Liver (tissue), 9 donors: ENCODE measurements around the gene GSTA3. TPM values are rescaled to one million over a fixed set of nuclear protein-coding genes. Genes with fewer than 3 reads are reported as not detected.

Experiments
- DNase-seq: peaks from one replicate; pipeline ENCODE4 v3.0.0-alpha.2; 2017; ENCODE audit warnings: low spot score
- H3K27ac ChIP-seq, 2 donors: one replicate each; pipeline ENCODE4 v1.7.0; 2013; ENCODE audit warnings: inconsistent platforms in 2 of 2, low read length in 2 of 2, control low read depth in 1 of 2, low read depth in 1 of 2, mild to moderate bottlenecking in 1 of 2
- H3K27me3 ChIP-seq, 4 donors: one replicate each; pipeline versions ENCODE4 v1.6.1 to v1.7.0; 2013; ENCODE audit warnings: low read length in 3 of 4, inconsistent platforms in 1 of 4, mild to moderate bottlenecking in 1 of 4, moderate library complexity in 1 of 4; ENCODE audit not compliant: control insufficient read depth in 4 of 4, insufficient read depth in 4 of 4
- H3K36me3 ChIP-seq, 4 donors: one replicate each; pipeline versions ENCODE4 v1.6.1 to v1.7.0; 2013; ENCODE audit warnings: low read length in 3 of 4, mild to moderate bottlenecking in 3 of 4, low read depth in 1 of 4, moderate library complexity in 1 of 4; ENCODE audit not compliant: control insufficient read depth in 4 of 4, insufficient read depth in 3 of 4
- H3K4me1 ChIP-seq, 4 donors: one replicate each; pipeline versions ENCODE4 v1.6.1 to v1.7.0; 2013; ENCODE audit warnings: low read length in 3 of 4, mild to moderate bottlenecking in 3 of 4, moderate library complexity in 1 of 4; ENCODE audit not compliant: control insufficient read depth in 4 of 4, insufficient read depth in 4 of 4
- H3K4me3 ChIP-seq, 3 donors: one replicate each; pipeline versions ENCODE4 v1.6.1 to v1.7.0; 2013; ENCODE audit warnings: low read length in 3 of 3, control low read depth in 1 of 3, low read depth in 1 of 3, mild to moderate bottlenecking in 1 of 3
- H3K9ac ChIP-seq, 2 donors: one replicate each; pipeline ENCODE4 v1.7.0; 2013; ENCODE audit warnings: low read length in 2 of 2, mild to moderate bottlenecking in 2 of 2, moderate library complexity in 2 of 2, control low read depth in 1 of 2, low read depth in 1 of 2
- H3K9me3 ChIP-seq, 4 donors: one replicate each; pipeline versions ENCODE4 v1.6.1 to v1.7.0; 2013; ENCODE audit warnings: low read length in 3 of 4; ENCODE audit not compliant: control insufficient read depth in 4 of 4
- EGR1 ChIP-seq, 2 donors: IDR thresholded peaks; 2 replicates each; pipeline ENCODE4 v1.6.1; 2016 to 2018; ENCODE audit warnings: antibody characterized with exemption in 2 of 2, low read depth in 2 of 2
- FOXA1 ChIP-seq: IDR thresholded peaks from 2 replicates; pipeline ENCODE4 v1.6.1; 2016; ENCODE audit warnings: antibody characterized with exemption
- FOXA2 ChIP-seq: IDR thresholded peaks from 2 replicates; pipeline ENCODE4 v1.6.1; 2016; ENCODE audit warnings: antibody characterized with exemption
- GABPA ChIP-seq, 2 donors: IDR thresholded peaks in 1 of 2; conservative IDR thresholded peaks in 1 of 2; 2 replicates each; pipeline ENCODE4 v1.6.1; 2016; ENCODE audit warnings: antibody characterized with exemption in 2 of 2, mild to moderate bottlenecking in 1 of 2, moderate library complexity in 1 of 2
- HNF4A ChIP-seq, 2 donors: conservative IDR thresholded peaks; 2 replicates each; pipeline ENCODE4 v1.6.1; 2016; ENCODE audit warnings: antibody characterized with exemption in 2 of 2, mild to moderate bottlenecking in 2 of 2
- HNF4G ChIP-seq: IDR thresholded peaks from 2 replicates; pipeline ENCODE4 v1.6.1; 2016; ENCODE audit warnings: antibody characterized with exemption
- NR2F2 ChIP-seq: IDR thresholded peaks from 2 replicates; pipeline ENCODE4 v1.6.1; 2016; ENCODE audit warnings: antibody characterized with exemption
- RAD21 ChIP-seq, 2 donors: IDR thresholded peaks; 2 replicates each; pipeline ENCODE4 v1.6.1; 2016; ENCODE audit warnings: antibody characterized with exemption in 2 of 2, mild to moderate bottlenecking in 2 of 2
- RXRA ChIP-seq, 2 donors: IDR thresholded peaks; 2 replicates each; pipeline ENCODE4 v1.6.1; 2017 to 2018; ENCODE audit warnings: antibody characterized with exemption in 2 of 2, mild to moderate bottlenecking in 1 of 2
- SP1 ChIP-seq: IDR thresholded peaks from 2 replicates; pipeline ENCODE4 v1.6.1; 2018; ENCODE audit warnings: antibody characterized with exemption, mild to moderate bottlenecking
- TAF1 ChIP-seq: conservative IDR thresholded peaks from 2 replicates; pipeline ENCODE4 v1.6.1; 2016; ENCODE audit warnings: antibody characterized with exemption, mild to moderate bottlenecking
- YY1 ChIP-seq: IDR thresholded peaks from 2 replicates; pipeline ENCODE4 v1.6.1; 2016; ENCODE audit warnings: antibody characterized with exemption, mild to moderate bottlenecking
- WGBS: extraction: QIAGEN DNeasy Blood & Tissue Kit; methylation state at CpG from one replicate; pipeline ENCODE4 v1.1.7; 2013; 5-methylcytosine and 5-hydroxymethylcytosine counted together
- polyA plus RNA-seq, 2 donors: library from polyadenylated mRNA; stranded (reverse) in 1 of 2; unstranded in 1 of 2; fragments of 200-250 nt in 1 of 2; fragments of >200 nt in 1 of 2; fragmentation: Nextera tagmentation in 1 of 2; extraction: Ambion mirVana in 1 of 2; gene quantifications; one replicate each; pipeline versions ENCODE4 v1.2.1 to v1.2.3, GENCODE V29; 2013 to 2015
- total RNA-seq, 2 donors: library from RNA; depleted of rRNA; stranded (reverse); fragments of >200 nt; gene quantifications; one replicate each; pipeline ENCODE4 v1.2.3, GENCODE V29; 2014
- TF ChIP-seq, protein P1 (sequence below): IDR thresholded peaks from 2 replicates; pipeline ENCODE4 v1.6.1; 2016; ENCODE audit warnings: antibody characterized with exemption
- TF ChIP-seq, protein P2 (sequence below): IDR thresholded peaks from 2 replicates; pipeline ENCODE4 v1.6.1; 2016; ENCODE audit warnings: antibody characterized with exemption, mild to moderate bottlenecking
- TF ChIP-seq, protein P3 (sequence below): fragments of 150-350 bp; IDR thresholded peaks from 2 replicates; pipeline ENCODE4 v1.5.1; 2017; ENCODE audit warnings: improper control_type of control experiment, low read depth, low read length; ENCODE audit not compliant: missing input control
- TF ChIP-seq, protein P4 (sequence below): IDR thresholded peaks from 2 replicates; pipeline ENCODE4 v1.6.1; 2016; ENCODE audit warnings: antibody characterized with exemption
- TF ChIP-seq, protein P5 (sequence below): IDR thresholded peaks from 2 replicates; pipeline ENCODE4 v1.6.1; 2016; ENCODE audit warnings: antibody characterized with exemption
- donor health status: healthy.
- donor health status: healthy.
- donor health status: healthy.
- donor health status: healthy.
- donor health status: healthy.

GSTA3 gene
- total and polyA plus RNA-seq, 4 donors: not detected

DNA sequence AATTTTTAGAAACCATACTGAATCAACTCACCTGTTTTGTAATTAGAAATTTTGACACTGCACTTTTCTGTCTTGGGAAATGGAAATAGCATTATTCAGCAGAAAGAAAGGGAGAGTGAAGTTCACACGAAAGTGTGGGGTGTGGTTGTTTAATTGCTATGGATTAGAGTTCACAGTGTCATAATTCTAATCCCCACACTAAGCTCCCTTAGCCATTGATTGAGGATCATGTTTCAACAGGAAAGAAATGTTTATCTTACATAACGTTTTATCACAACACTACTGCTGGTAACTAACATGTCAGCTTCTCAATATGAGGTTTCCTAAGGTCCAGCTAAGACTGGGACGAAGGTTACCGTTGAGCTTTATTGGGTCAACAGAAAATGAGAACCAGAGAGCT, 37.5 kb downstream of the GSTA3 start:
- Histone ChIP-seq H3K27me3 (no peaks in the 10 kb centered on the region), H3K27ac (no peak overlapping the region), H3K9me3 (no peaks in the 10 kb centered on the region), H3K36me3 (no peaks in the 10 kb centered on the region), H3K9ac (no peak overlapping the region), H3K4me3 (no peak overlapping the region), H3K4me1 (no peaks in the 10 kb centered on the region)
- no peak for DNase-seq
- 45% methylated on average over 4 of the region's 4 CpGs for WGBS
- TF ChIP-seq, protein P1, sequence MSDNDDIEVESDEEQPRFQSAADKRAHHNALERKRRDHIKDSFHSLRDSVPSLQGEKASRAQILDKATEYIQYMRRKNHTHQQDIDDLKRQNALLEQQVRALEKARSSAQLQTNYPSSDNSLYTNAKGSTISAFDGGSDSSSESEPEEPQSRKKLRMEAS: no peak
- TF ChIP-seq FOXA2 (no peak), EGR1 (IDR thresholded peaks at IDR 0.05; ENCODE audit: low read depth in 2 of 2) (no peak), RAD21 (IDR thresholded peaks at IDR 0.05) (no peak), RXRA (IDR thresholded peaks at IDR 0.05) (no peak), HNF4G (no peak), NR2F2 (no peak), HNF4A (conservative IDR thresholded peaks at IDR 0.05) (no peak), FOXA1 (no peak), SP1 (no peak), TAF1 (no peak), GABPA (IDR thresholded peaks at IDR 0.05 in 1 of 2, conservative IDR thresholded peaks at IDR 0.05 in 1 of 2) (no peak), YY1 (no peak)
- TF ChIP-seq, protein P2, sequence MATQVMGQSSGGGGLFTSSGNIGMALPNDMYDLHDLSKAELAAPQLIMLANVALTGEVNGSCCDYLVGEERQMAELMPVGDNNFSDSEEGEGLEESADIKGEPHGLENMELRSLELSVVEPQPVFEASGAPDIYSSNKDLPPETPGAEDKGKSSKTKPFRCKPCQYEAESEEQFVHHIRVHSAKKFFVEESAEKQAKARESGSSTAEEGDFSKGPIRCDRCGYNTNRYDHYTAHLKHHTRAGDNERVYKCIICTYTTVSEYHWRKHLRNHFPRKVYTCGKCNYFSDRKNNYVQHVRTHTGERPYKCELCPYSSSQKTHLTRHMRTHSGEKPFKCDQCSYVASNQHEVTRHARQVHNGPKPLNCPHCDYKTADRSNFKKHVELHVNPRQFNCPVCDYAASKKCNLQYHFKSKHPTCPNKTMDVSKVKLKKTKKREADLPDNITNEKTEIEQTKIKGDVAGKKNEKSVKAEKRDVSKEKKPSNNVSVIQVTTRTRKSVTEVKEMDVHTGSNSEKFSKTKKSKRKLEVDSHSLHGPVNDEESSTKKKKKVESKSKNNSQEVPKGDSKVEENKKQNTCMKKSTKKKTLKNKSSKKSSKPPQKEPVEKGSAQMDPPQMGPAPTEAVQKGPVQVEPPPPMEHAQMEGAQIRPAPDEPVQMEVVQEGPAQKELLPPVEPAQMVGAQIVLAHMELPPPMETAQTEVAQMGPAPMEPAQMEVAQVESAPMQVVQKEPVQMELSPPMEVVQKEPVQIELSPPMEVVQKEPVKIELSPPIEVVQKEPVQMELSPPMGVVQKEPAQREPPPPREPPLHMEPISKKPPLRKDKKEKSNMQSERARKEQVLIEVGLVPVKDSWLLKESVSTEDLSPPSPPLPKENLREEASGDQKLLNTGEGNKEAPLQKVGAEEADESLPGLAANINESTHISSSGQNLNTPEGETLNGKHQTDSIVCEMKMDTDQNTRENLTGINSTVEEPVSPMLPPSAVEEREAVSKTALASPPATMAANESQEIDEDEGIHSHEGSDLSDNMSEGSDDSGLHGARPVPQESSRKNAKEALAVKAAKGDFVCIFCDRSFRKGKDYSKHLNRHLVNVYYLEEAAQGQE: no peak
- TF ChIP-seq, protein P3, sequence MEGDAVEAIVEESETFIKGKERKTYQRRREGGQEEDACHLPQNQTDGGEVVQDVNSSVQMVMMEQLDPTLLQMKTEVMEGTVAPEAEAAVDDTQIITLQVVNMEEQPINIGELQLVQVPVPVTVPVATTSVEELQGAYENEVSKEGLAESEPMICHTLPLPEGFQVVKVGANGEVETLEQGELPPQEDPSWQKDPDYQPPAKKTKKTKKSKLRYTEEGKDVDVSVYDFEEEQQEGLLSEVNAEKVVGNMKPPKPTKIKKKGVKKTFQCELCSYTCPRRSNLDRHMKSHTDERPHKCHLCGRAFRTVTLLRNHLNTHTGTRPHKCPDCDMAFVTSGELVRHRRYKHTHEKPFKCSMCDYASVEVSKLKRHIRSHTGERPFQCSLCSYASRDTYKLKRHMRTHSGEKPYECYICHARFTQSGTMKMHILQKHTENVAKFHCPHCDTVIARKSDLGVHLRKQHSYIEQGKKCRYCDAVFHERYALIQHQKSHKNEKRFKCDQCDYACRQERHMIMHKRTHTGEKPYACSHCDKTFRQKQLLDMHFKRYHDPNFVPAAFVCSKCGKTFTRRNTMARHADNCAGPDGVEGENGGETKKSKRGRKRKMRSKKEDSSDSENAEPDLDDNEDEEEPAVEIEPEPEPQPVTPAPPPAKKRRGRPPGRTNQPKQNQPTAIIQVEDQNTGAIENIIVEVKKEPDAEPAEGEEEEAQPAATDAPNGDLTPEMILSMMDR: no peak
- TF ChIP-seq, protein P4, sequence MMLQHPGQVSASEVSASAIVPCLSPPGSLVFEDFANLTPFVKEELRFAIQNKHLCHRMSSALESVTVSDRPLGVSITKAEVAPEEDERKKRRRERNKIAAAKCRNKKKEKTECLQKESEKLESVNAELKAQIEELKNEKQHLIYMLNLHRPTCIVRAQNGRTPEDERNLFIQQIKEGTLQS: no peak
- TF ChIP-seq, protein P5, sequence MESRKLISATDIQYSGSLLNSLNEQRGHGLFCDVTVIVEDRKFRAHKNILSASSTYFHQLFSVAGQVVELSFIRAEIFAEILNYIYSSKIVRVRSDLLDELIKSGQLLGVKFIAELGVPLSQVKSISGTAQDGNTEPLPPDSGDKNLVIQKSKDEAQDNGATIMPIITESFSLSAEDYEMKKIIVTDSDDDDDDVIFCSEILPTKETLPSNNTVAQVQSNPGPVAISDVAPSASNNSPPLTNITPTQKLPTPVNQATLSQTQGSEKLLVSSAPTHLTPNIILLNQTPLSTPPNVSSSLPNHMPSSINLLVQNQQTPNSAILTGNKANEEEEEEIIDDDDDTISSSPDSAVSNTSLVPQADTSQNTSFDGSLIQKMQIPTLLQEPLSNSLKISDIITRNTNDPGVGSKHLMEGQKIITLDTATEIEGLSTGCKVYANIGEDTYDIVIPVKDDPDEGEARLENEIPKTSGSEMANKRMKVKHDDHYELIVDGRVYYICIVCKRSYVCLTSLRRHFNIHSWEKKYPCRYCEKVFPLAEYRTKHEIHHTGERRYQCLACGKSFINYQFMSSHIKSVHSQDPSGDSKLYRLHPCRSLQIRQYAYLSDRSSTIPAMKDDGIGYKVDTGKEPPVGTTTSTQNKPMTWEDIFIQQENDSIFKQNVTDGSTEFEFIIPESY: no peak

DNA sequence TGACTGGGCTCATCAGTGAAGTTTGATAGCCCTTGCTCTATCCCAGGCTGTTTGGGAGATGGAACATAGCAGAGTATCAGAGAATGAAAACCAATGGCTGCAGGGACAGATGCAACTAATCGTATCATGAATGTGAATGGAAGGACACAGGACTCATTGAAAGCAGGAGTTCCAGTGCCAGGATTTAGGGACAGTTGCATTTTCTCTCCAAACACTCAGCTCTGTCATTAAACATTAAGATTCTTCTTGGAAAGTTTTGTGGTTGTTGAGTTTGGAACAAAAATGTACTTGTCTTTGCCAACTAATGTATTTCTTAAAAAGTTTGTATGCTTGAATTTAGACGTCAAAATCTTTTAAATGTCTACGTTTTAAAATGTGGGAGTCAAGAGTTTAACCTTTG, 37.9 kb downstream of the GSTA3 start:
- no peak overlapping the region for H3K9ac ChIP-seq
- WGBS: 79% methylated on average over 3 of the region's 3 CpGs
- H3K4me3 ChIP-seq: no peak overlapping the region
- no peak for DNase-seq
- H3K27ac ChIP-seq: no peak overlapping the region
- H3K4me1 ChIP-seq: no peaks in the 10 kb centered on the region
- no peaks in the 10 kb centered on the region for H3K36me3 ChIP-seq
- no peaks in the 10 kb centered on the region for H3K27me3 ChIP-seq
- no peaks in the 10 kb centered on the region for H3K9me3 ChIP-seq
- TF ChIP-seq, protein P5: no peak
- TF ChIP-seq, protein P3: no peak
- TF ChIP-seq EGR1 (IDR thresholded peaks at IDR 0.05; ENCODE audit: low read depth in 2 of 2): no peak
- TF ChIP-seq RXRA (IDR thresholded peaks at IDR 0.05): no peak
- TF ChIP-seq GABPA (IDR thresholded peaks at IDR 0.05 in 1 of 2, conservative IDR thresholded peaks at IDR 0.05 in 1 of 2): no peak
- no peak for TF ChIP-seq YY1
- TF ChIP-seq RAD21 (IDR thresholded peaks at IDR 0.05): no peak
- no peak for TF ChIP-seq HNF4G
- no peak for TF ChIP-seq TAF1
- no peak for TF ChIP-seq NR2F2
- TF ChIP-seq FOXA2: no peak
- TF ChIP-seq FOXA1: no peak
- TF ChIP-seq, protein P1: no peak
- TF ChIP-seq, protein P4: no peak
- TF ChIP-seq SP1: no peak
